Vagina (tissue), 2 donors: Measurements from ENCODE around the gene TRIB2. TPM values are rescaled to one million over a fixed set of nuclear protein-coding genes. Genes with fewer than 3 reads are reported as not detected.

Source experiments
- DNase-seq, 2 donors: peaks; one replicate each; pipeline ENCODE4 v3.0.0-alpha.2; 2017; ENCODE audit errors: extremely low spot score in 2 of 2
- H3K27ac ChIP-seq: fragments of 200-600 bp; sonication (generic); one replicate; pipeline ENCODE4 v1.5.1; 2019
- H3K27me3 ChIP-seq: fragments of 200-600 bp; sonication (generic); one replicate; pipeline ENCODE4 v1.5.1; 2019
- H3K36me3 ChIP-seq, 2 donors: fragments of 200-600 bp; sonication (generic); one replicate each; pipeline ENCODE4 v1.5.1; 2017 to 2019
- H3K4me1 ChIP-seq: fragments of 200-600 bp; sonication (generic); one replicate; pipeline ENCODE4 v1.5.1; 2019
- H3K4me3 ChIP-seq, 2 donors: fragments of 200-600 bp; sonication (generic); 1 replicate in 1 of 2; 2 replicates in 1 of 2; pipeline ENCODE4 v1.5.1; 2016 to 2019
- H3K9me3 ChIP-seq: fragments of 200-600 bp; sonication (generic); one replicate; pipeline ENCODE4 v1.5.1; 2019
- CTCF ChIP-seq, 3 experiments: fragments of 450-650 bp in 2 of 3; fragments of 200-600 bp in 1 of 3; sonication (generic) in 1 of 3; IDR thresholded peaks; one replicate each; pipeline ENCODE4 v1.5.1; 2017 to 2019; ENCODE audit warnings: antibody characterized with exemption in 3 of 3, mild to moderate bottlenecking in 2 of 3, moderate library complexity in 2 of 3
- POLR2A ChIP-seq, 2 donors: fragments of 450-650 bp; IDR thresholded peaks; one replicate each; pipeline ENCODE4 v1.6.1; 2017; ENCODE audit warnings: antibody characterized with exemption in 2 of 2, mild to moderate bottlenecking in 2 of 2, moderate library complexity in 2 of 2
- POLR2AphosphoS5 ChIP-seq, 2 donors: sonication (generic); formaldehyde crosslinking; IDR thresholded peaks; one replicate each; pipeline ENCODE4 v1.9.0; 2017; ENCODE audit warnings: antibody characterized with exemption in 2 of 2, mild to moderate bottlenecking in 2 of 2, low read depth in 1 of 2; ENCODE audit not compliant: insufficient read depth in 1 of 2
- intact Hi-C: fragments of 100-400 bp; cut with DNase I; formaldehyde crosslinking; loops from one replicate; pipeline ENCODE4 v1.15.1; 2023
- total RNA-seq: library from RNA; depleted of rRNA; stranded (reverse); fragments of >200 nt; gene quantifications from one replicate; pipeline ENCODE4 v1.2.3, GENCODE V29; 2016

Gene TRIB2
- total RNA-seq, 1 donor from 2014 or later, result 64.8 TPM

GRCh38 chr2:12762976-12763375 lies 46.2 kb downstream of the TRIB2 start:
- DNase-seq, result no peak
- Histone ChIP-seq H3K27me3 (no peaks in the 10 kb centered on the region), H3K36me3 (no peaks in the 10 kb centered on the region), H3K9me3 (no peaks in the 10 kb centered on the region), H3K4me1 (peaks cover 12% of the 10 kb centered on the region), H3K4me3 (no peak overlapping the region), H3K27ac (no peak overlapping the region)
- no peak for TF ChIP-seq CTCF (IDR thresholded peaks at IDR 0.05)
- intact Hi-C loops, result no loop called here

GRCh38 chr2:12763486-12763885 lies 46.8 kb downstream of the TRIB2 start:
- no peaks in the 10 kb centered on the region for H3K27me3 ChIP-seq
- no peak overlapping the region for H3K4me3 ChIP-seq
- DNase-seq, result no peak
- peaks cover 12% of the 10 kb centered on the region for H3K4me1 ChIP-seq
- TF ChIP-seq CTCF (IDR thresholded peaks at IDR 0.05) (no peak), POLR2AphosphoS5 (IDR thresholded peaks at IDR 0.05; ENCODE audit: insufficient read depth in 1 of 2, low read depth in 1 of 2) (no peak), POLR2A (IDR thresholded peaks at IDR 0.05) (no peak)
- no peaks in the 10 kb centered on the region for H3K9me3 ChIP-seq
- H3K27ac ChIP-seq, result no peak overlapping the region
- intact Hi-C loops, result no loop called here
- H3K36me3 ChIP-seq, result no peaks in the 10 kb centered on the region

- Histone ChIP-seq H3K36me3 (no peaks in the 10 kb centered on the region), H3K4me1 (peaks cover 8% of the 10 kb centered on the region), H3K27ac (no peak overlapping the region), H3K27me3 (no peaks in the 10 kb centered on the region), H3K4me3 (no peak overlapping the region), H3K9me3 (no peaks in the 10 kb centered on the region)
- TF ChIP-seq CTCF (IDR thresholded peaks at IDR 0.05) (no peak), POLR2A (IDR thresholded peaks at IDR 0.05) (no peak), POLR2AphosphoS5 (IDR thresholded peaks at IDR 0.05; ENCODE audit: insufficient read depth in 1 of 2, low read depth in 1 of 2) (no peak)
- no peak for DNase-seq
- intact Hi-C loops, result no loop called here
These were observed 47.5 kb downstream of the TRIB2 start for GRCh38 chr2:12764075-12764730.

GRCh38 chr2:12764849-12765605 lies 48.3 kb downstream of the TRIB2 start:
- H3K4me1 ChIP-seq, result no peaks in the 10 kb centered on the region
- no peak overlapping the region for H3K27ac ChIP-seq
- TF ChIP-seq CTCF (IDR thresholded peaks at IDR 0.05) (no peak), POLR2A (IDR thresholded peaks at IDR 0.05) (no peak), POLR2AphosphoS5 (IDR thresholded peaks at IDR 0.05; ENCODE audit: insufficient read depth in 1 of 2, low read depth in 1 of 2) (no peak)
- H3K36me3 ChIP-seq, result no peaks in the 10 kb centered on the region
- no peak for DNase-seq
- no peaks in the 10 kb centered on the region for H3K9me3 ChIP-seq
- H3K4me3 ChIP-seq, result no peak overlapping the region
- intact Hi-C loops, result no loop called here
- no peaks in the 10 kb centered on the region for H3K27me3 ChIP-seq

- no peak overlapping the region for H3K27ac ChIP-seq
- no peak for DNase-seq
- no peak for TF ChIP-seq CTCF (IDR thresholded peaks at IDR 0.05)
- no peak for TF ChIP-seq POLR2AphosphoS5 (IDR thresholded peaks at IDR 0.05; ENCODE audit: insufficient read depth in 1 of 2, low read depth in 1 of 2)
- TF ChIP-seq POLR2A (IDR thresholded peaks at IDR 0.05), result no peak
- intact Hi-C loops, result no loop called here
- no peaks in the 10 kb centered on the region for H3K36me3 ChIP-seq
- H3K4me1 ChIP-seq, result no peaks in the 10 kb centered on the region
- no peaks in the 10 kb centered on the region for H3K9me3 ChIP-seq
- no peaks in the 10 kb centered on the region for H3K27me3 ChIP-seq
- no peak overlapping the region for H3K4me3 ChIP-seq
These were observed 49.7 kb downstream of the TRIB2 start for GRCh38 chr2:12766421-12766879.
